ENCODE data around the gene ESAM. TPM values are rescaled to one million over a fixed set of nuclear protein-coding genes. Genes with fewer than 3 reads are reported as not detected.
"Not testable (repeated sequence)": the region's sequence is repeated elsewhere in the genome, so short reads cannot be mapped to it uniquely, and the experiment has no call there.

Gene ESAM
- total and polyA plus RNA-seq, 11 donors: 24.8 to 111 (median 43.3) TPM

DNA sequence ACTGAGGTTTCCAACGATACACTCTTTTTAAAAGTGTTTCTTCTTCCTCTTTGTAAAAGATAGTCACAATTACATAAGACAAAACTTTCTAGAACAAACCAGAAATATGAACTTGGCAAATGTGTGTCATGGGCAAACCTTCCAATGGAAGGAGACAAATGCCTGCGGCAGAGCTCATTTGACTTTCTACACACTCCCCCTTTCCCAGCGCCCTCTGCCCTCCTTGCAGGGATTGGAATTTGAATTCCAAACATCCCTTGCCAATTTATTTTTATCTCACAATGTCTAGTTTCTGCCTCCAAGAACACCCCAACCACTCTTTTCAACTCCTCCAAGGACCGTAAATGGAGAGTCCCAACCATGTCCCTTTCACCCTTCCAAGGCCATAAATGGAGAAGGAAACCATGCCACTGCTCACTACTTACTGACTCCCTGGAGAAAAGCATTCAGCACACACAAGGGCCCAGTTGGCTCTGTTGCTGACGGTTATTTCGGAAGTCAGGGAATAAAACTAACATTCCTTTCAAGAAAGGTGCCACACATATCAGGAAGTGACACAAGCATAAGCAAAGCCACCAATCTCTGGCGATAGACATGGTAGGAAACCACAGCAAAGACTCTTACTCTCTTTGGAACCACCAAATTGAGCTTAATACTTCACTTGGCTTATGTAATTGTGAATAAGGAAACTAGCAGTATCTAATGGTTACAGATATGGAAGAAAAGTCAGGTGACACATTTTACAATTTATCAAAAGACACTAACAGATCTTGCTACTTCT lies 15.0 kb upstream of the ESAM start:
- H3K27ac ChIP-seq: peak overlapping the region in 3 of 12 donors; percentile 22 to 51 (median 25)
- intact Hi-C loops (cut with DNase I): loop anchor here in 1 of 10 donors (5.0 kb wide), 1 partner anchor 120 kb away; no protein-coding TSS in a partner anchor
- H3K36me3 ChIP-seq: peaks cover 0 to 28% (median 13%) of the 10 kb centered on the region in 9 donors
- H3K27me3 ChIP-seq: no peaks in the 10 kb centered on the region
- 85 to 91% (median 88%) methylated on average over 7 of the region's 7 CpGs for WGBS, 4 donors
- DNase-seq (no peak), ATAC-seq (no peak)
- TF ChIP-seq, protein P1, sequence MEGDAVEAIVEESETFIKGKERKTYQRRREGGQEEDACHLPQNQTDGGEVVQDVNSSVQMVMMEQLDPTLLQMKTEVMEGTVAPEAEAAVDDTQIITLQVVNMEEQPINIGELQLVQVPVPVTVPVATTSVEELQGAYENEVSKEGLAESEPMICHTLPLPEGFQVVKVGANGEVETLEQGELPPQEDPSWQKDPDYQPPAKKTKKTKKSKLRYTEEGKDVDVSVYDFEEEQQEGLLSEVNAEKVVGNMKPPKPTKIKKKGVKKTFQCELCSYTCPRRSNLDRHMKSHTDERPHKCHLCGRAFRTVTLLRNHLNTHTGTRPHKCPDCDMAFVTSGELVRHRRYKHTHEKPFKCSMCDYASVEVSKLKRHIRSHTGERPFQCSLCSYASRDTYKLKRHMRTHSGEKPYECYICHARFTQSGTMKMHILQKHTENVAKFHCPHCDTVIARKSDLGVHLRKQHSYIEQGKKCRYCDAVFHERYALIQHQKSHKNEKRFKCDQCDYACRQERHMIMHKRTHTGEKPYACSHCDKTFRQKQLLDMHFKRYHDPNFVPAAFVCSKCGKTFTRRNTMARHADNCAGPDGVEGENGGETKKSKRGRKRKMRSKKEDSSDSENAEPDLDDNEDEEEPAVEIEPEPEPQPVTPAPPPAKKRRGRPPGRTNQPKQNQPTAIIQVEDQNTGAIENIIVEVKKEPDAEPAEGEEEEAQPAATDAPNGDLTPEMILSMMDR (IDR thresholded peaks at IDR 0.05): no peak
- TF ChIP-seq POLR2A (IDR thresholded peaks at IDR 0.05): no peak
- H3K4me1 ChIP-seq: peaks cover 0 to 4% (median 0%) of the 10 kb centered on the region in 12 donors
- H3K4me3 ChIP-seq: no peak overlapping the region
- no peaks in the 10 kb centered on the region for H3K9me3 ChIP-seq

DNA sequence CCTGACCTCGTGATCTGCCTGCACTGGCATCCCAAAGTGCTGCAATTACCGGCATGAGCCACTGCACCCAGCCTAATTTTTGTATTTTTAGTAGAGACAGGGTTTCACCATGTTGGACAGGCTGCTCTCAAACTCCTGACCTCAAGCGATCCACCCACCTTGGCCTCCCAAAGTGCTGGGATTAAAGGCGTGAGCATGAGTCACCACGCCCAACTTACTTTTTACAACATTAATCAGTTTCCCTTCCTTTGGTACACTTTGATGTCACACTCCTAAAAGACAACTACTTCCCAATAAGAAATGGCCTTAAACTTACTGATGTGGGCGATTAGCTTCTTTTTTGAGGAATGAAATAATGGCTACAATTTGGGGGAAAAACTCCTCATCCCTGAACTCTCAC lies 8.9 kb upstream of the ESAM start:
- H3K27ac ChIP-seq; intact Hi-C loops (cut with DNase I); H3K9me3 ChIP-seq; H3K4me3 ChIP-seq; H3K27me3 ChIP-seq; ATAC-seq; DNase-seq; H3K4me1 ChIP-seq: not testable (repeated sequence)
- H3K36me3 ChIP-seq: peaks cover 5 to 83% (median 64%) of the 10 kb centered on the region in 9 donors
- WGBS, 4 donors: 96 to 98% (median 97%) methylated on average over 6 of the region's 6 CpGs

DNA sequence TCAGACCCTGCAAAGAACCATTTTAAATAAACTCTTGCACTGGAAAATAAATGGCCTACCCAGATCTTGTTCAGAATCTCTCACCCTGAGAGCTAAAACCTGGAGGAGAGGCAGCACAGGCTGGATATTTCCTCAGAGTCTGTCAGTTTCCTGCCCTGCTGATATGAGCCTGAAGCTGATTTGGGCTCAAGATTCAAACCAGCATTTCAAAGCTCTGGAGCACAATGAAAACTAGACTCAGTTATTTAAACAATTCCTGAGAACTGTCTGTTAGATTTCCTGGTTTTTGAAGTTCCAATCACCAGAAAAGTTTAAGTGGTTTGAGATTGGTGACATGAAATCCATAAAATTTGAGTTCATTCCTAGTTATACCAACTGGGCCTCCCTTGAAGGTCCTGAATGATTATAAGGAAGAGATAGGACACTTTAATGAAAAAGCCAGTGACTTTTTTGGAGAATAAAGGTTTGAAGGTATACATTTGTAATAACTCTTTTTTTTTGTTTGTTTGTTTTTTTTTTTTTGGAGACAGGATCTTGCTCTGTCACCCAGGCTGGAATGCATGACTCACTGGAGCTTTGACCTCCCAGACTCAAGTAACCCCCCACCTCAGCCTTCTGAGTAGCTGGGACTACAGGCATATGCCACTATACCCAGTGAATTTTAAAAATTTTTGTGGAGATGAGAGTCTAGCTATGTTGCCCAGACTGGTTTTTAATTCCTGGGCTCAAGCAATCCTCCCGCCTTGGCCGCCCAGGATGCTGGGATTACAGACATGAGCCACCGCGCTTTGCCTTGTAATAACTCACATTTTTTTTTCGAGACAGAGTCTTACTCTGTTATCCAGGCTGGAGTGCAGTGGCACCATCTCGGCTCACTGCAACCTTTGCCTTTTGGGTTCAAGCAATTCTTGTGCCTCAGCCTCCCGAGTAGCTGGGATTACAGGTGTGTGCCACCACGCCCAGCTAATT lies 8.0 kb upstream of the ESAM start:
- Histone ChIP-seq H3K4me3 (no peak overlapping the region), H3K9me3 (no peaks in the 10 kb centered on the region), H3K36me3 (peaks cover 5 to 92% (median 68%) of the 10 kb centered on the region in 9 donors), H3K27ac (no peak overlapping the region), H3K4me1 (no peaks in the 10 kb centered on the region), H3K27me3 (no peaks in the 10 kb centered on the region)
- WGBS, 4 donors: 94 to 98% (median 97%) methylated on average over 8 of the region's 8 CpGs
- no peak for TF ChIP-seq POLR2A (IDR thresholded peaks at IDR 0.05)
- TF ChIP-seq, protein P1 (IDR thresholded peaks at IDR 0.05): no peak
- DNase-seq (no peak), ATAC-seq (no peak)
- intact Hi-C loops (cut with DNase I): loop anchor here in 2 of 10 donors (5.0 to 10.0 kb wide), 2 partner anchors 62 to 65 kb away; no protein-coding TSS in a partner anchor

DNA sequence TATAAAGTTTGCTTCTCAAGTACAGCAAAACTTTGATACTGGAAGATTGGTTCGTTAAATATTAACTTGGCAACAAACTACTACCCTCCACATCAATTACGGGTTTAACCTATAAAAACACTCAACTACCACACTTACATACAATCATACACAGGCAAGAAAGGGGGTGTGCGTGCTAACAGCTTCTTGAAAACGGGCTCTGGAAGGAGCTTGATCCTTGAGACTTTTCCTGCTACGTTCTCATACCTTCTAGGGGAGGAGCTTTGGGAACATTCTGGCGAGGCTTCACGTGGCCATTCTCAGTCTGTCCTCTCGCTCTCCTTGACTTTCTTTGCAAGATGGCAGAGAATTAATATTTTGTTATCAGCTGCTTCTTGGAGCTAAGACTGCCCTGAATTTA lies 6.8 kb upstream of the ESAM start:
- DNase-seq (no peak), ATAC-seq (no peak)
- H3K27ac ChIP-seq: no peak overlapping the region
- H3K4me3 ChIP-seq: no peak overlapping the region
- H3K36me3 ChIP-seq: peaks cover 5 to 88% (median 75%) of the 10 kb centered on the region in 9 donors
- 90 to 92% (median 91%) methylated on average over 8 of the region's 8 CpGs for WGBS, 4 donors
- no peaks in the 10 kb centered on the region for H3K27me3 ChIP-seq
- intact Hi-C loops (cut with DNase I): loop anchor here in 2 of 10 donors (5.0 to 10.0 kb wide), 2 partner anchors 63 to 66 kb away; no protein-coding TSS in a partner anchor
- H3K4me1 ChIP-seq: no peaks in the 10 kb centered on the region
- TF ChIP-seq, protein P1 (IDR thresholded peaks at IDR 0.05): no peak
- H3K9me3 ChIP-seq: no peaks in the 10 kb centered on the region
